OCI-LY1 (cell line): ENCODE results near the gene TBC1D4.

Experiments used
- H2AFZ ChIP-seq: fragments of 200-600 bp; sonication (generic), shearing (Covaris generic); 2 replicates; pipeline ENCODE4 v1.6.0; 2014; ENCODE audit warnings: antibody characterized with exemption, mild to moderate bottlenecking, low read length
- H3F3A ChIP-seq: fragments of 200-600 bp; sonication (generic), shearing (Covaris generic); 2 replicates; pipeline ENCODE4 v1.6.0; 2014; ENCODE audit warnings: mild to moderate bottlenecking, antibody characterized with exemption, low read length, moderate library complexity; ENCODE audit not compliant: insufficient read depth
- H3K27ac ChIP-seq: fragments of 200-600 bp; sonication (generic); 2 replicates; pipeline ENCODE4 v1.5.1; 2014; ENCODE audit warnings: low read length, mixed run types, mild to moderate bottlenecking, low read depth; ENCODE audit not compliant: poor library complexity, severe bottlenecking
- H3K27me3 ChIP-seq: fragments of 200-600 bp; sonication (generic); 2 replicates; pipeline ENCODE4 v1.6.0; 2014; ENCODE audit warnings: antibody characterized with exemption, mild to moderate bottlenecking, low read length, moderate library complexity; ENCODE audit not compliant: insufficient read depth
- H3K36me3 ChIP-seq: fragments of 200-600 bp; sonication (generic); 2 replicates; pipeline ENCODE4 v1.6.1; 2014; ENCODE audit warnings: mild to moderate bottlenecking, antibody characterized with exemption, low read length, moderate library complexity, mixed read lengths; ENCODE audit not compliant: insufficient read depth
- H3K4me1 ChIP-seq: fragments of 200-600 bp; sonication (generic); 2 replicates; pipeline ENCODE4 v1.5.1; 2014; ENCODE audit warnings: mild to moderate bottlenecking, low read length, moderate library complexity; ENCODE audit not compliant: insufficient read depth, severe bottlenecking
- H3K4me2 ChIP-seq: fragments of 200-600 bp; sonication (generic), shearing (Covaris generic); 2 replicates; pipeline ENCODE4 v1.6.1; 2014; ENCODE audit warnings: low read length
- H3K4me3 ChIP-seq: fragments of 200-600 bp; sonication (generic); 2 replicates; pipeline ENCODE4 v1.5.1; 2014; ENCODE audit warnings: low read length, low read depth, mild to moderate bottlenecking, mixed read lengths; ENCODE audit not compliant: poor library complexity, severe bottlenecking
- H3K79me2 ChIP-seq: fragments of 200-600 bp; shearing (Covaris generic); 2 replicates; pipeline ENCODE4 v1.6.1; 2016; ENCODE audit warnings: mixed run types, low read length, mixed read lengths; ENCODE audit not compliant: insufficient read depth
- H3K9ac ChIP-seq: fragments of 200-600 bp; sonication (generic), shearing (Covaris generic); 2 replicates; pipeline ENCODE4 v1.6.1; 2014; ENCODE audit warnings: mild to moderate bottlenecking, low read length, mixed read lengths
- H3K9me2 ChIP-seq: fragments of 200-600 bp; sonication (generic), shearing (Covaris generic); 2 replicates; pipeline ENCODE4 v1.6.1; 2014; ENCODE audit warnings: low read depth, mild to moderate bottlenecking, low read length, mixed read lengths
- H3K9me3 ChIP-seq: fragments of 200-600 bp; shearing (Covaris generic); 2 replicates; pipeline ENCODE4 v1.6.1; 2014; ENCODE audit warnings: low read length, mixed read lengths
- H4K20me1 ChIP-seq: fragments of 200-600 bp; sonication (generic), shearing (Covaris generic); 2 replicates; pipeline ENCODE4 v1.6.0; 2016; ENCODE audit warnings: mild to moderate bottlenecking, low read length; ENCODE audit not compliant: insufficient read depth
- CTCF ChIP-seq: fragments of 200-600 bp; sonication (generic), shearing (Covaris generic); IDR thresholded peaks from 2 replicates; pipeline ENCODE4 v1.5.1; 2017; ENCODE audit warnings: mild to moderate bottlenecking, antibody characterized with exemption, low read length, moderate library complexity, mixed read lengths
- EZH2 ChIP-seq: fragments of 200-600 bp; sonication (generic), shearing (Covaris generic); IDR thresholded peaks from 2 replicates; pipeline ENCODE4 v1.8.0; 2017; ENCODE audit warnings: borderline replicate concordance, mixed run types, mild to moderate bottlenecking, antibody characterized with exemption, low read length, moderate library complexity, mixed read lengths

TBC1D4 gene

GRCh38 chr13:75443356-75443958 lies 38.5 kb downstream of the TBC1D4 start:
- H3F3A ChIP-seq = no peaks in the 10 kb centered on the region
- no peak overlapping the region for H3K4me3 ChIP-seq
- no peak overlapping the region for H3K9ac ChIP-seq
- H3K27ac ChIP-seq = no peak overlapping the region
- no peaks in the 10 kb centered on the region for H4K20me1 ChIP-seq
- no peak overlapping the region for H3K4me2 ChIP-seq
- H3K27me3 ChIP-seq = no peaks in the 10 kb centered on the region; the same call in 1 of the 2 replicates
- no peaks in the 10 kb centered on the region for H3K9me3 ChIP-seq
- no peaks in the 10 kb centered on the region for H3K79me2 ChIP-seq
- no peaks in the 10 kb centered on the region for H3K9me2 ChIP-seq
- H3K36me3 ChIP-seq = no peaks in the 10 kb centered on the region
- no peaks in the 10 kb centered on the region for H3K4me1 ChIP-seq
- TF ChIP-seq EZH2 (no peak), CTCF (no peak)
- no peak overlapping the region for H2AFZ ChIP-seq

DNA sequence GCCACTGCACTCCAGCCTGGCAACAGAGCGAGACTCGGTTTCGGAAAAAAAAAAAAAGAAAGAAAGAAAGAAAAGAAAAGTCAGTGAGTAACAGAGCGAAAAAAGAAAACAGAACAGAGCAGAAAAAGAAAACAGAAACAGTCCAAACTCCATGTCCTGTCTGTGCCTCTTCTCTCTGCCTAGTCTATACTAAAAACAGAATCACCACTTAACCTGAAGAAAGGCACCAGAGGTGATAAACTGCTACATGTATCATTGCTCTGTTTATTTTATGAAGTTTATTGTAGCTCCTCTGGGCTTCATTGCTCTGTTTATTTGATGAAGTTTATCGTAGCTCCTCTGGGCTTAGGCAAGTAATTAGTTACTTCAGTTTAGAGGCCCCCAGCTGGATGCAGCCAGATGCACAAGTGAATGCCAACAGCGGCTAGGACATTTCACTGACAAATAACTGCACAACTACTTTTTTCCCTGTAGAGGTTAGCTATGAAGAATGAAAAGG lies 39.2 kb downstream of the TBC1D4 start:
- Histone ChIP-seq H2AFZ (no peak overlapping the region), H3K9me3 (no peaks in the 10 kb centered on the region), H3K27ac (no peak overlapping the region), H3F3A (no peaks in the 10 kb centered on the region), H3K27me3 (peaks cover 5% of the 10 kb centered on the region; the same call in 1 of the 2 replicates), H3K4me3 (no peak overlapping the region), H3K4me1 (no peaks in the 10 kb centered on the region), H3K9me2 (no peaks in the 10 kb centered on the region), H3K4me2 (no peak overlapping the region), H4K20me1 (no peaks in the 10 kb centered on the region), H3K79me2 (no peaks in the 10 kb centered on the region), H3K36me3 (no peaks in the 10 kb centered on the region), H3K9ac (no peak overlapping the region)
- TF ChIP-seq CTCF (no peak), EZH2 (no peak)

GRCh38 chr13:75440100-75440499 lies 41.9 kb downstream of the TBC1D4 start:
- no peak overlapping the region for H3K4me2 ChIP-seq
- H3K4me3 ChIP-seq = no peak overlapping the region
- H3K9me2 ChIP-seq = no peaks in the 10 kb centered on the region
- no peak overlapping the region for H2AFZ ChIP-seq
- no peaks in the 10 kb centered on the region for H3K79me2 ChIP-seq
- no peaks in the 10 kb centered on the region for H3K4me1 ChIP-seq
- H3K27me3 ChIP-seq = peaks cover 6% of the 10 kb centered on the region; the same call in 1 of the 2 replicates
- H3K27ac ChIP-seq = no peak overlapping the region
- TF ChIP-seq CTCF (no peak), EZH2 (no peak)
- H3K9me3 ChIP-seq = no peaks in the 10 kb centered on the region
- H4K20me1 ChIP-seq = no peaks in the 10 kb centered on the region
- H3F3A ChIP-seq = no peaks in the 10 kb centered on the region
- no peaks in the 10 kb centered on the region for H3K36me3 ChIP-seq
- H3K9ac ChIP-seq = no peak overlapping the region
